Panc1 (cell line): ENCODE data around the gene FAM81A.

Source experiments
- CTCF ChIP-seq: fragments of 450-650 bp; IDR thresholded peaks from 2 replicates; pipeline ENCODE4 v1.5.1; 2017; ENCODE audit warnings: mild to moderate bottlenecking
- REST ChIP-seq, 2 experiments: IDR thresholded peaks; 2 replicates each; pipeline ENCODE4 v1.6.1; 2011 to 2012; ENCODE audit warnings: low read depth in 2 of 2, control low read depth in 1 of 2, low read length in 1 of 2, mild to moderate bottlenecking in 1 of 2, moderate library complexity in 1 of 2; ENCODE audit not compliant: insufficient read depth in 1 of 2
- SIN3A ChIP-seq: IDR thresholded peaks from 2 replicates; pipeline ENCODE4 v1.6.1; 2012; ENCODE audit warnings: low read depth, mild to moderate bottlenecking, low read length, moderate library complexity, borderline replicate concordance; ENCODE audit not compliant: insufficient read depth
- TCF7L2 ChIP-seq: IDR thresholded peaks from 2 replicates; pipeline ENCODE4 v1.6.1; 2011; ENCODE audit warnings: mild to moderate bottlenecking, low read depth, low read length, inconsistent platforms

GRCh38 chr15:59523702-59524101 is 85.7 kb downstream of the FAM81A start:
- TF ChIP-seq CTCF (no peak), TCF7L2 (no peak), SIN3A (no peak), REST (IDR thresholded peaks at IDR 0.05; ENCODE audit: insufficient read depth in 1 of 2, low read depth in 2 of 2, low read length in 1 of 2) (no peak)
